ENCODE measurements around the gene SPIRE2.
A peak's percentile ranks its signal among the peaks of the same experiment; 100 is the strongest.

SPIRE2 gene

DNA sequence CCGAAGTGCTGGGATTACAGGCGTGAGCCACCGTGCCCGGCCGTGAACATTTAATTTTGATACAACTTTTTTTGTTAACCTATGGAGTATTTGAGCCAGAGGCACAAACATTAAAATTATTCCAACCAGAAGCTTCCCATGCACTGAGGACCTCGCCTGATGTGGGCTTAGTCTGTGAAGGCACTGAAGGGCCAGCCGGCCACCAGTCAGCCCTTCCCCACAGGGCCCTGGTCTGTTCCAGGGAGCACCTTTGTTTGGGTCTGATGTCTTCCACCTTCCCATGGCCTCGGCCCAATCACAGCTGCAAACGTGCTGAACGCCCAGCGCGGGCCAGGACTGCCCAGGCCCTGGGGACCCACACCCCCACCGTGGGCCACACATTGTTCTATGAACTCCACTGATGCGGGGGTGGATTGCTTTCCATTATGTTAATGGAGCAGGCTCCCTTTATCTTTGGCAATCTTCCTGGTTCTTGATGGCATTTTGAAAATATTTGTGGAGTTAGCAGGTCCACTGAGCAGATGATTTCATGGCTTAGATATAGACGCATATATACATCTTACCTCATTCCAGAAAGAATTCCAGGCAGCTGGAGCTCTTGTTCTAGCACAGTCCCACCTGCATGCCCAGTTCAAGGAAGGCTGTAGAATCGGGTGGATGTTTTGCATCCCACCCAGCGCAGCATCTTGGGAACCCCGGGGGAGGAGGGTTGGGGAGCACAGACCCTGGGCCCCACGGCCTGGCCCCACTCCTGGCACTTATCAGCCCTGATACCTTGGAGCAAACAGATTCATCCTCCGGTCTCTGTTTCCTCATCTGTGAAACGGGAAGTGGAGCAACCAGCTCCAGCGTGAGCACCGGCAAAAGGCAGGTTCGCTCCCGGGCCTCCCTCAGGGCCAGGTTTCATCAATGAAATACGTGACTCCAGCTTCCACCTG is 14.5 kb downstream of the SPIRE2 start:
- DNase-seq = no peak

DNA sequence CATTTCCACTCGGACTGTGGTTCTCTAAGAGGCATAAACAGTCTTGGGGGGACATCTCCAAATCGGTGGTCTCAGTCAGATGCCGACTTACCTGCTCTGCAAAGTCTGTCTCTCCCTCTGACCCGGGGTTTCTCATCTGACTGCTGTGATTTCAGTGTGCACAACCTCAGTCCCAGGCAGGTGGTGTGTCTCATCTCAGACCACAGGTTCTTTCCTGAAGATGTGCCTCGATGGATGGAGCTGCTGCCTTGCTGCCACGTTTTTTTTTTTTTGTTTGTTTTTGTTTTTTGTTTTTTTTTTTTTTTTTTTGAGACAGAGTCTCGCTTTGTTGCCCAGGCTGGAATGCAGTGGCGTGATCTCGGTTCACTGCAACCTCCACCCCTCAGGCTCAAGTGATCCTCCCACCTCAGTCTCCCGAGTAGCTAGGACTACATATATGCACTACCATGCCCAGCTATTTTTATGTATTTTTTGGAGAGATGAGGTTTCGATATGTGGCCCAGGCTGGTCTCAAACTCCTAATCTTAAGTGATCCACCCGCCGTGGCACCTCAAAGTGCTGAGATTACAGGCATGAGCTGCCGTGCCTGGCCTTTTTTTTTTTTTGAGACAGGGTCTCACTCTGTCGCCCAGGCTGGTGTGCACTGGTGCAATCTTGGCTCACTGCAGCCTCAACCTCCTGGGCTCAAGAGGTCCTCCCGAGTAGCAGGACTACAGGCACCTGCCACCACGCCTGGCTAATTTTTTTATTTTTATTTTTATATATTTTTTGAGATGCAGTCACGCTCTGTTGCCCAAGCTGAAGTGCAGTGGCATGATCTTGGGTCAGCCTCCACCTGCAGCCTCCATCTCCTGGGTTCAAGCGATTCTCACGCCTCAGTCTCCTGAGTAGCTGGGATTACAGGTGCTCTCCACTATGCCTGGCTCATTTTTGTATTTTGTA is 15.4 kb downstream of the SPIRE2 start:
- DNase-seq = no peak

DNA sequence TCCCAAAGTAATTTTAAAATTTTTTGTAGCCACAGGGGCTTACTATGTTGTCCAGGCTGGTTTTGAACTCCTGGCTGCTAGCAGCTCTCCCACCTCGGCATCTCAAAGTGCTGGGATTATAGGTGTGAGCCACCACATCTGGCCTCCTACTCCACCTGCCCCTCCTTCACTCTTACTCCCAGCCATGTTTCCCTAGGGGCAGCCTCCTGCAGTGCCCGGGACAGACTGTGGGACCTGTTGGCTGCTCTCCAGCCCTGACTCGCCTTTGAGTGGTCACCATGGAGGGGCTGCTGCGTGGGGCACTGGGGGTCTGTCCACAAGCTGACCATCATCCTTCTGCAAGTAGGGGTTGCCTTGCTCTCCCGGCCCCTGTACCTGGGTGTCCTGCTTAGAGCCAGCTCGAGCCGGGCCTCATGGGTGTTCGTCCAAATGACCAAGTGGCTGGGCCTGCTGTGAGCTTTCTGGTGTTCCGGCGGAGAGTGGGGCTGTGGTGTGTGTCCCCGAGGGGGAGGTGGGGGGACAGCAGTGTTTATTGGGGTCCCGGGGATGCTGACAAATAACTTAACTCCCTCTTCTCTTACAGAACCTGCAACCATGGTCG is 16.6 kb downstream of the SPIRE2 start:
- DNase-seq = no peak

DNA sequence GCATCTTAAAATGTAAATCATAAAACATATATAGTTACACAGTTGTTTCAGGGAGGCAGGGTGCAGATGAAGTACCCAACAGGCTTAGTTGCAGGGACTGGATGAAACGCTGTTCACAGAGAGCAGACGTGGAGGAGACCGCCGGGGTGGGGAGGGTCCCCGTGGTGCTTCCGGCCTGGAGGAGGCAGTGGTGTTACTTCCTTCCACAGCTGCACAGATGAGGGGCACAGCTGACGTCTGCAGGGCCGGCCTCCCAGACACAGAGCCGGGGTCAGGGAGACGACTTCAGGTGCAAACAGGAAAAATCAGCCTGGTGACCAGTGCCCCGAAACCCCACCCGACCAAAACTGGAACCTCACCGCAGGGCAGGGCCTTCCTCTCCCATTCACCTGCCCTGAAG is 17.1 kb downstream of the SPIRE2 start:
- DNase-seq = no peak

DNA sequence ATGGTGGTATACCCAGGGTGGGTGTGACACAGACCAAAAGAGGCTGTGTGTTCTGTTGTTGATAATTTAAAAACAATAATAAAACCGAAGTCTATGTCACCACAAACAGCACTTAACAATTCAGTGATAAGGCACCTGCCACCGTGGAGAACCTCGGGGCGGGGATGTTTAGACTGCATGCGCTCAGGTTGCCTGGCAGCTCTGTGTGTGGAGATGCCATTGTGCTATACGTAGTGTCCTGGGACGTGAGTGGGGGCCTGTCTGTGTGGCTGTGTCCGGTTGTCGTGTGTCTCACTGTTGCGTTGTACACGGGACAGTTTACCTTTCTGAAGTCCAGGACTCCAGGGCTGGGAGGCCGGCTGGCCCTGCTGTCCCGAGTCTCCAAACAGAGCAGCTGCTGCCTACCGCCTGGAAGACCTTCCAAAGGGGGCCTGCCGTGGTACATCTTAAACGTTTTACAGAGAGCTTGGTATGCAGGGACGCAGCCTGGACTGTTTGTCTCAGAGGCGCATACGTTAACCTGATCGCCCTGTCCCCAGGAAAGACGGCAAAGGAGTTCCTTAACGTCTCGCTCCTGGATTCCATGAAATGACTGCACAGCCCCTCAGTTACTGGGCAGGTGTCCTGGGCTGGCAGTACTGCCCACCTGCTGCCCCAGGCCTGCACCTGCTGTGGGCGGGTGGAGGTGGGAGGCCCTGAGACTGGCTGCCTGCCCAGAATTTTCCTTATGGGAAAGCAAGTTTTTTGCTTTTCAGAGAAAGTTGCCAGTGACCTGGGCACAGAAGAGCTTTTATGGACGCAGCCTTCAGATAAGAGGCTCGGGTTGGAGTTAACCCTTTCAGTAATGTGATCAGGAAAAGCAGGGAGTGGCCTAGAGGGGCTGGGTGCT is 19.0 kb downstream of the SPIRE2 start:
- DNase-seq = no peak

DNA sequence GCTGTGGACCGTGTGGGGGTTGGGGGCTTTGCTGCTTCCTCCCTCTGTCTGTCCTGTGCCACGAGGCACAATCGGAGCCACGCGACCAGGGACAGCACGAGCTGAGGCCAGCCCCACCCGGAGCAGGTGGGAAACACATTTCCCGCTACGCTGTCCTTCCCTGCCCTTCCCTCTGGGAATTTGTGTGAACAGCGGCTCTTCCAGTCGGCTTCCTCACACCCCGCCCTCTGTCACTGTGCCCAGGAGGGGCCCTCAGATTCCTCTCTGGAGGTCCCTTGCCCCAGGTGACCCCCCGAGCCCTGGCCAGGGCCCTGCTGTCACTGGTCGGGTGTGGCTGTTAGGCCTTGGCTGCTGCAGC is 19.6 kb downstream of the SPIRE2 start:
- DNase-seq = no peak

DNA sequence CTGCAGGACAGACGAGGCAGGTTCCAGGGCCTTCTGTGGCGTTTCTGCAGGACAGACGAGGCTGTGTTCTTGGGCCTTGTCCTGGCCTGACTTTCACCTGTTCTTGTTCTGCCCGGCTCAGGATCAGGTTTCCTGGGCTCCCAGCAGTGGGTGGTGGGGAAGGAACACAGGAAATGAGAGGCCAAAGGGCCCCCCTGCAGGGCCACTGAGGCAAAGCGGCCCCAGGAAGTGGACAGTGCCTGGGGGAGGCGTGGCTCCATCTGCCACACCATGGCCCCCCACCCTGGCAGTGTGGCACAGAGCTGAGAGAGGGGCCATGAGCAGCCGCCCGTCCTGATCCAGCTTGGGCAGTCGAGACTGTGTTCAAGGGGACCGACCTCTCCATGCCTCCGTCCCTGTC is 20.7 kb downstream of the SPIRE2 start:
- no peak for DNase-seq

DNA sequence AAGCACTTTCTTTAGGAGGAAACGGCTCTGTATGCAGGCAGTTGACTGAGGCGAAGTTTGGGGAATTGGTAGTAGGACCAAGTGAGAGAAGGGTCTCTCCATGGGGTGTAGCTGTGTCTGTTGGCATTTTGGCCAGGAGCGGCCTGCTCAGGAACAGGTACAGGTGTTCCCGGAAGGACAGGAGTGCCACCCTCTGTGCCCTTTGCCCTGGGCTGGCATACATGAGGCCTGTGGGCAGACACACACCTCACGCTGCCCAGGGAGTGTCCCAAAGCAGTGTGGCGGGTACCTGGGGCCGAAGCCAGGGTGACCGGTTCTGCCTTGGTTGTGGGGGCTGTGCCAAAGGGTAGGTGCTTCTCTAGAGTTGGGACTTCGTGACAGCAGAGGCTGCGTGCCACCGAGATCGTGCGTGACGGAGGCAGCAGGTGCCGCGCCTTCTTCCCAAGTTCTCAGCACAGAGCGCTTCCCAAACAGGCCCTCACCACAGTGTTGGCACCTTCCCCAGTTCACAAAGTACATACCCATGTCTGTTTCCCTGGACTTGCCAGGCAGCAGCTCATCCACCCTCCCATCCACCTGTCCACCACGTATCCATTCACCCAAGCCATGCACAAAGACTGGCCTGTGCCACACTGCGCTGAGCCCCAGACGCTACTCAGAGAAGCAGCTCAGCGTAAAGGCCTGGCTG is 25.2 kb downstream of the SPIRE2 start:
- no peak for DNase-seq

DNA sequence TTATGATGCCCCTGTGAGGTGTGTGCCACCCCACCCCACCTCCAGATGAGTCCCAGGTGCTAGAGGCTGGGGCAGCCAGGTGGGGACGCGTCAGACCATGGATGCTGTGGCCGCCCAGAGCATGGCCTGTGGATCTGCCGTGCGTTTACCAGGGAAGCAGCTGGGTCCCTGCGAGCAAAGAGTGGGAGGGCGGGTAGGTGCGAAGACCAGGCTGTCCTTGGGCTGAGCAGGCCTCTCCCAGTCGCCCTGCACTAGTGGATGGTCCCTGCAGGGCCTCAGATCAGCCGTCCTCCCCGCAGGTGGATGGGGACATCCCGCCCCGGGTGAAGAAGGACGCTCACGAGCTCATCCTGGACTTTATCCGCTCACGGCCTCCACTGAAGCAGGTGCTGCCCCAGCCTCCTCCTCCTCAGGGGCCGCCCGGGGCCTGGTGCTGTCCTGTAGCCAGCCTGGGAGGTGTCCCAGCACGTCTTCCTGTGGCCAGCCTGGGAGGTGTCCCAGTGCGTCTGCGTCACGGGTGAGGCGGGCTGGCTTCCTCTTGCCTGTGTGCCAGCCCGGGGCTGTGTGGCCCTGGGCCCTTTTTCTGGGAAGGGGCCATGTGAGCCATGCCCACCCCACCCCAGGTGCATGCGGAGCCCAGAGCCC is 27.1 kb downstream of the SPIRE2 start:
- no peak for DNase-seq

DNA sequence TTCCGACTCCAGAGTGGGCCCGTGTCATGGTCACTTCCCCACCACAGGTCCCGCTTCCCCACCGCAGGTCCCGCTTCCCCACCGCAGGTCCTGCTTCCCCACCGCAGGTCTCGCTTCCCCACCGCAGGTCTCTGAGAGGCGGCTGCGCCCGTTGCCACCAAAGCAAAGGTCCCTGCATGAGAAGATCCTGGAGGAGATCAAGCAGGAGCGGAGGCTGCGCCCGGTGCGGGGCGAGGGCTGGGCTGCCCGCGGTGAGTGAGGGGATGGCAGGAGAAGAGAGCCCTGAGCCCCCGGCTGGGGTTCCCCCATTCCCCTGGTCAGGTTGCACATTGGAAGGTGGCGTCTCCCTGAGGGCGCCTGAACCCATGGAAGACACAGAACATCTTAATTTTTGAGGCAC is 27.7 kb downstream of the SPIRE2 start:
- no peak for DNase-seq

DNA sequence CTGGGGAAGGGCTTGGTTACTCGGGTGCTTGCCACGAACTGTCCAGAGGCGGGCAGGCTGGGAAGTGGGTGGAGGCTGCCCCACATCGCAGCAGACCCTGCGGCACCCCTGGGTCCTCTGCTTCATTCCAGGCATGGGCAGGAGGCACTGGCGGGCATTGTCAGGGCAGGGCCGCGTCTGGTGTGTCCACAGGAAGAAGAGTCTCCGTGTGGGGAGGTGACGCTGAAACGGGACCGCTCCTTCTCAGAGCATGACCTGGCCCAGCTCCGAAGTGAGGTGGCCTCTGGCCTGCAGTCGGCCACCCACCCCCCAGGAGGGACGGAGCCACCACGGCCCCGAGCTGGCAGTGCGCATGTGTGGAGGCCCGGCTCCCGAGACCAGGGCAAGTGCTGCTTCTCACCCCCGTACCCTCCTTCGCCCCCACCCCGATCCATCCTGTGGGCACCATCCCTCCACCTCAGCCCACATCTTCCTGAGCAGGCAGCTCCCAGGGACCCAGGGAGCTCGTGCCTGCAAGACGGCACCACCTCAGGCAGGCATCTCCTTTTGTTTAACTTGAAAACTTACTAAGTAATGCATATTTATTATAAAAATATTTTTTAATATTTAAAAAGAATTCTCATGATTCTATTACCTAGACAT is 30.8 kb downstream of the SPIRE2 start:
- DNase-seq = no peak

DNA sequence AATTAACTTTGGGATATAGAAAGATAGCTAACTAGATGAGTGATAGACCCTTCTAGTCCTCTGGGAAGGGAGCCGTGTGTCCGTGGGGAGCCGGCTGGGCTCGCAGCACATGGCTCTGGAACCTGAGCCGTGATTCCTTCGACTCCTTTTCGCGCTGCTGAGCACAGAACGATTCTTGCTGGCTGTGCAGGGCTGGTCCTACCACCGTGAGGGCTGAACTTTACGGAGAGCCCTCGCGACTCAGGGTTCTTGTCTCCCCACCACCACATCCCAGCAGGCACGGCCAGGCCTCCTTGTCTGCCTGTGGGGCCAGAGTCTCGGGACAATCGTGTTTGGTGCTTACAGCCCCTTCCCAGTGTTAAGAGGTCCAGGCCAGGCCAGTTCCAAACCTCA is 31.3 kb downstream of the SPIRE2 start:
- DNase-seq = no peak

DNA sequence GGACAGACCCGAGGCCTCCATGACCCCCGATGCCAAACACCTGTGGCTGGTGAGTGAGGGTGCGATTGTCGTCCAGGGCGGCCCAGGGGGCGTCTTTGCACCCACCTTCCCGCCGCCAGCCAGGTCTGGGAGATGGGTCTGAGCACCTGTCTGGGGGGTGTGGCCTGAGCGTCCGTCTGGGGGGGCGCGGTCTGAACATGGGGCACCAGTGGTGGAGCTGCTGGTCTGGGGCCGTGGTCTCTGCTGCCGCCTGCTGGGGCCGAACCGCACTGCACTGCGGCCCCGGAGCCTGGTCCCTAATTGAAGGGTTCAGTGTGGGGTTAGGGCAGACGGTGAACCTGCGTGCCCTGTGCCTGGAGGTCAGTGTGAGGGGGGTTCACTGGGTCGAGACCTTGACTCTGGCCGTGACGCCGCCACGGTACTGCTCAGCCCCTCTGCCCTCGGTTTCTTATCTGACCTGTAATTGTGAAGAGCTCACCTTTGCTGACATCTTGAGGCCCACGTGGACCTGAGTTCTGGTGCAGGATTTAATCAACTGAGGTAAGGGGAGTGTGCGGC is 32.6 kb downstream of the SPIRE2 start:
- DNase-seq = peak in 1 of 2 experiments; percentile 11

DNA sequence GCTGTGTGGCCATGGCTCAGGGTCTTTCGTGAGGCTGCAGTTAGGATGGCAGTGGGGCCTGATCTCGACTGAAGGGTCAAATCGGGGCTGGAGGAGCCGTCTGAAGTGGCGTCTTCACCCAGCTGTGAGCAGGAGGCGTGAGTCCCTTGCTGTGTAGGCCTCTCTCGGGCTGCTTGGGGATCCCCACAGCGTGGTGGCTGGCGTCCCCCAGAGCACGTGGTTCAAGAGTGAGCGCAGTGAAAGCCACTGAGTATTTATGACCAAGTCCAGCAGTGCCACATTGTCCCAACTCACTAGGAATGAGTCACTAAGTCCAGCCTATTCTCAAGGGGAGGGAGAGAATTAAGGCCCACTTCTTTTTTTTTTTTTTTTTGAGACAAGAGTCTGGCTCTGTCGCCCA is 33.4 kb downstream of the SPIRE2 start:
- no peak for DNase-seq

DNA sequence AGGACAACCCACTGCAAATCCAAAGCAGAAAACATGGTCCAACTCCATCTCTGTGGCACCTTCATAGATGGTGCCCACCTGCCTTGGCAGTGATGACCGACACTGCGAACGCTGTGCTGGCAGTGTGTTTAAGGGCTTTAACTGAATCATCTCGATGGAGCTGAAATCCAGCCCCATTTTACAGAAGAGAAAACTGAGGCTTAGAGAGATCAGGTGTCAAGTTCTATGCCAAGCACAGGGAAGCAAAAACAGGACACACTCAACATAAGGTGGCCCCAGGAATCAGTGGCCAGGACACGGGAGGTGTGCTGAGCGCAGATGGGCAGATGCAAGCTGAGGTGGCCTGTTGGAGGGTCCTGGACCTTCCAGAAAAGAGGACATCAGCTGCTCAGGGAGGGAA is 34.5 kb downstream of the SPIRE2 start:
- no peak for DNase-seq

DNA sequence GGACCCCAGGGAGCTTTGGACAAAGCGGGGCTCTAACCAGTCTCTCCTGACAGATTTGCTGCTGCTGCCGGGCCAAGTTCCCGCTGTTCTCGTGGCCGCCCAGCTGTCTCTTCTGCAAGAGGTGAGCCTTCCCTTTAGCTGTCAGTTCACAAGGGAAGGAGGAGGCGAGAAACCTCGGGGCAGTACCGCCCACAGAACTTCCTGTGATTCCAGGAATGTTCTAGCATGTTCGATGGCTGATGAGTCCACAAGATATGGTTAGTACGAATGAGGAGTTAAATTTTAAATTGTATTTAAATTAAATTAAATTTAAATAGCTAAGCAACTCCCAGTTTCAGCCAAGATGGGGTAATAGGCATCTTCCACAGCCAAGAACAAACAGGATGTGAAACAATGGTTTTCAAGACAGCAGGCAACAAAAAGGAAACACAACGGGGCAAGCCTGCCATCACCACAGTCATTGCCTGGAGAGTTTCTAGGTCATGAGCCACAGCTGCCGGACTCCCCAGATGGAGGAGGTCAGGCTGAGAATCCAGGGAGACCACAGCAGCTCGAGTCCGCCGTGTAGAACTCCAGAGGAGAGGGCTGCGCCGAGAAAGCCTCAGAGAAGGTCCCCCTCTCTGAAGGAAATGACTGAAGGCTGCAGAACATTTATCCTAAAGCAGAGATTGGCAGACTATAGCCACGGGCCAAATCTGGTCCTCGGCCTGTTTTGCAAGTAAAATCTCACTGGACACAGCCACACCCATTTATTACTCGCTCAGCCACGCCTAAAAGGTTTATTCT is 35.7 kb downstream of the SPIRE2 start:
- DNase-seq = no peak

DNA sequence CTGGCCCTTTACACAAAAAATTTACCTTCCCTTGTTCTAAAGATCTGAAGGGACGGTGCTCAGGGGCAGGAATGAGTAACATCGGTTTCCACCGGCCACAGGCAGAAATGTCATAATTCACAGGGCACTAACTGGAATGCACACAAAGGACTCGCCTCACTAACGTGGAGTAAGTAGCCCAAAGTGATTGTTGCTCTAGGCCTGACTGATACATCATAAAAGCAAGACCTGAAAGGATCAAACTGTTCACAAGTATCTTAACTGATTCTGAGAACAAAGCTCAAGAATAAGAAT is 36.2 kb downstream of the SPIRE2 start:
- DNase-seq = no peak

DNA sequence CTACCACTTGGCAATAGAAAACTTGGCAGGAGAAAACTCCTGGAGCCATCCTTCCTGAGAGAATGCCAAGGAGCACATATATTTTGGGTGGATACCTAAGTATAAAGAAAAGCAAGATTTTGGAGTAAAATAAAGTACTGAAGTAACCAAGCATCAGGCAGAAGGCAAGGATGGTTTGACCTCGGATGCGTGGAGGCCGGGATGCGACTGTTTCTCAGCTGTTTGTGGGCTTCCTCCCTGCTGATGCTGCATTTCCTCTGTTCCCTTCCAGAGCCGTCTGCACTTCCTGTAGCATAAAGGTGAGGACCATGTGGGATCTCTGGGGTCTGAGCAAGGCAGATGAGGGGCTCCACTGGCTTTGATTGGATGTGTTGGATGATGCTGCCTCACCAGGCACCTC is 39.6 kb downstream of the SPIRE2 start:
- no peak for DNase-seq

DNA sequence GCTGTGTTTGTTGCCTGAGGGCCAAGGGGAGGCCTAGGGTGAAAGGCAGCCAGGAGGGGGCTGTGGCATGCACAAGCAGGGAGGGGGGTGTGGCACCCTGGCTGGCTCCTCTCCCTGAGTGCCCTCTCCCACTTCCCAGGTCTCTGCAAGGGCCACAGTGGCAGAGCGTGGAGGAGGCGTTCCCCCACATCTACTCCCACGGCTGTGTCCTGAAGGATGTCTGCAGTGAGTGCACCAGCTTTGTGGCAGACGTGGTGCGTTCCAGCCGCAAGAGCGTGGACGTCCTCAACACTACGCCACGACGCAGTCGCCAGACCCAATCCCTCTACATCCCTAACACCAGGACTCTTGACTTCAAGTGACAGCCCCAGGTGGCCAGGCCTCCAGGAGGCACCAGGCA is 41.6 kb downstream of the SPIRE2 start:
- no peak for DNase-seq

DNA sequence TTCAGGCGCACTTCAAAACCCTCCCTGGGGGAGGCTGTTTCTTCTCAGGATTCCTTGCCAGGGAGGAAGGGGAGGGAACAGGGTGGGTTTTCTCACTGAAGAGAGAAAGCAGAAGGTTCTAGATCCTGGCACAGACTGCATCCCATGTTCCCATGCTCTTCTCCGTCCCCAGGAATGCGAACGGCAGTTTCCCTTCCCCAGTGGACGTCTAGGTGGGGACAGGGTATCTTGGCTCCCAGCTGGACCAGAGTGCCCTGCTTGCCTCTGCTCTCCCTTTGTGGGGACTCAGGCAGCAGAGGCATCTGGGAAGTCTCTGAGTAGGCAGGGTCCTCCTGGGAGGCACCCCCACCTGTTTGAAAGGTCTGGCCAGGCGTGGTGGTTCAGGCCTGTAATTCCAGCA is 42.2 kb downstream of the SPIRE2 start:
- DNase-seq = no peak
